GM12891 (cell line): ENCODE measurements around the gene GCNT2. TPM values are rescaled to one million over a fixed set of nuclear protein-coding genes. Genes with fewer than 3 reads are reported as not detected.
"Not testable (repeated sequence)": the region's sequence is repeated elsewhere in the genome, so short reads cannot be mapped to it uniquely, and the experiment has no call there.

Experiments used
- DNase-seq: peaks from one replicate; pipeline ENCODE4 v3.0.0; 2011; ENCODE audit warnings: low spot score; ENCODE audit not compliant: insufficient read length
- FAIRE-seq: peaks from 2 replicates; lab custom pipeline; 2011; peaks lifted over from hg19 to GRCh38; lab: Jason Lieb, UNC
- PAX5 ChIP-seq: IDR thresholded peaks from 2 replicates; pipeline ENCODE4 v1.6.1; 2011; ENCODE audit warnings: low read length, moderate library complexity, mild to moderate bottlenecking; ENCODE audit not compliant: insufficient read depth, severe bottlenecking
- POLR2A ChIP-seq: IDR thresholded peaks from 2 replicates; pipeline ENCODE4 v1.6.1; 2011; ENCODE audit warnings: low read depth, low read length, control low read depth
- POLR2AphosphoS5 ChIP-seq: IDR thresholded peaks from 2 replicates; pipeline ENCODE4 v1.6.1; 2011; ENCODE audit warnings: low read depth, low read length, control low read depth
- POU2F2 ChIP-seq: IDR thresholded peaks from 2 replicates; pipeline ENCODE4 v1.6.1; 2011; ENCODE audit warnings: low read depth, mild to moderate bottlenecking, control low read depth, low read length, moderate library complexity
- SPI1 ChIP-seq: IDR thresholded peaks from 2 replicates; pipeline ENCODE4 v1.6.1; 2011; ENCODE audit warnings: low read depth, low read length, control low read depth
- TAF1 ChIP-seq: IDR thresholded peaks from 2 replicates; pipeline ENCODE4 v1.6.1; 2011; ENCODE audit warnings: low read depth, low read length, control low read depth
- polyA plus RNA-seq: library from polyadenylated mRNA; unstranded; fragments of >200 nt; gene quantifications from one replicate; pipeline ENCODE4 v1.2.1, GENCODE V29; 2012; ENCODE audit warnings: low read depth, missing spikeins, inconsistent platforms; ENCODE audit not compliant: missing spikeins

Gene GCNT2
- 6.2 TPM for polyA plus RNA-seq

DNA sequence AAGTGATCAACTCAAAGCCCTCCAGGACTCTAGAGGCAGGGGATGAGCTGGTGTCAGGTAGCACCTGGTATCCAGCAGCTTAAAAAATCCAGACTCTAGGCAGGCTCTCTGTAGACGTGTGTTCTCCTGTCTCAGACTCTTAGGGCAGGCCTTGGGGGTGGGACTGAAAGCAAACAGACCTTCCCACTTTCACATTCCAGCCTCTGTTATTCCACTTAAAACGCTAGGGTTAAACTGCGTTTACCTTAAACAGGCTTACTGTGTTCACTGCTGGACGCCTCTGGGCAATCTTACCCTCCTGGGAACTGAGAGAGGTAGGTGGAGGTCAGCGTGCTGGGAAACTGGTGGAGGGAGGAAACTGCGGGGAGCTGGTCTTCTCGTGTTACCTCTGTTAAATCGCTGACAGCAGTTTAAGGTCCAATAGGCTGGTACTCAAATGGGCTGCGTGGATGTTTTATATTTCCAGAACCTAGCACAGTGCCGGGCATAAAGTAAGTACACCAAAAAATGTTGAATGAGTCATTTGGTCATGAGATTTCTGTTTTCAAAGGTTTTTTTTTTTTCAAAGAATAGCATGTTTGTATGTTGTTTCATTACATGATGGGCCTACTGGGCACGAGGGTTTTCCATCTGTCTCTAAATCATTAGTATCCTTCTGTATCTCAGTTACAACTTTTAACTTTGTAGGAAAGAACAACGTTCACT is at the start of gene GCNT2:
TSS of gene GCNT2 (plus strand) at position 248 of the 705 bp plus-strand sequence. CDS start 7,561 bp downstream, outside the sequence.
- DNase-seq, result no peak
- TF ChIP-seq SPI1 (no peak), POLR2AphosphoS5 (peak; percentile 47; the same call in 1 of the 2 replicates)
- FAIRE-seq, result peak; percentile 61

DNA sequence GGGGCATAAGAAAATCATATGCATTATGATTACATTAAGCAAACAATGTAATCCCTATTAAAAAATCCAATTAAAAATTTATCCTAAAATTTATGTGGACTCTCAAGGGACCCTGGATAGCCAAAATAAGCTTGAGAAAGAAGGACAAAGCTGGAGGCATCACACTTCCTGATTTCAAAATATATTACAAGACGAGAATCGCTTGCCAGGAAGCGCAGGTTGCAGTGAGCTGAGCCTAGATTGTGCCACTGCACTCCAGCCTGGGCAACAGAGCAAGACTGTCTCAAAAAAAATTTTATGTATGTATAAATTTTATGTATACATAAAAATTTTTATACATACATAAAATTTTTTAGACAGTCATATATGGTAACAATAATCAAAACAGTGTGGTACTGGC is 48.5 kb upstream of the GCNT2 start:
- TF ChIP-seq POLR2AphosphoS5 (no peak), POLR2A (no peak), TAF1 (no peak), SPI1 (no peak), POU2F2 (no peak), PAX5 (no peak)
- no peak for DNase-seq
- no peak for FAIRE-seq

DNA sequence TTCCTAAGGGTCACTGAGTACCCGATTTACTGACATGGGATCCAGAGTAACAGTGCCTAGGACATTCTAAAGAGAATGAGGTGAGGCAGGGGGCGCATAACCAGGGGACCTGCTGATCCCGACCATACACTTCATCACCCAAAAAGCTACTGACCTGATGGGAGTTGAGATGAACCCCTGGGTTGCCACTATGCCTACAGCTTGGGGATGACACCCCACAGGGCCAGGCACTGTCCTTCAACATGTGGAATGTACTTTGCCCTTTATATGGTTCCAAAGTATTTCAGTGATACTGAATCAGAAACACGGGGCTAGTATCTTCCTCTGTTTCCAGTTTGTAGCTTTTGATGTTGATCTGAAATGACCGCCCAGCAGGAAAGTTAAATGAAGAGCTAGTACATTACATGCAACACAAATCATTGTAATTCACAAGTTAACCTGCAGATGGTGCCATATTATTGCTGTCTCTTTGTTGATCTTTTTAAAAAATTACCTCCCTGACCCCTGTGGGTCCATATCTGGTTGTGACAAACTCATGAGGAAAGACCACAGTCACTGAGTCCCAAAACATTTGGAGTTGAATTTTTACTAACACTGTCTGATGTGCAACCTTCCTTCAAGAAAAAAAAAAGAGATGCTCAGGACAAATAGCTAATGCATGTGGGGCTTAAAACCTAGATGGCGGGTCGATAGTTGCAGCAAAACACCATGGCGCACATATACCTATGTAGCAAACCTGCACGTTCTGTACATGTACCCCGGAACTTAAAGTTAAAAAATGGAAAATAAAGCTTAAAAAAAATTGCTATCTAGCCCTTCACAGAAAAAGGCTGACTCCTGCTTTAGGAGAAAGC is 42.7 kb upstream of the GCNT2 start:
- FAIRE-seq (peak; percentile 73), DNase-seq (no peak)
- TF ChIP-seq PAX5, result no peak
- TF ChIP-seq POLR2AphosphoS5, result no peak
- TF ChIP-seq TAF1, result no peak
- no peak for TF ChIP-seq POU2F2
- no peak for TF ChIP-seq SPI1
- TF ChIP-seq POLR2A, result no peak

DNA sequence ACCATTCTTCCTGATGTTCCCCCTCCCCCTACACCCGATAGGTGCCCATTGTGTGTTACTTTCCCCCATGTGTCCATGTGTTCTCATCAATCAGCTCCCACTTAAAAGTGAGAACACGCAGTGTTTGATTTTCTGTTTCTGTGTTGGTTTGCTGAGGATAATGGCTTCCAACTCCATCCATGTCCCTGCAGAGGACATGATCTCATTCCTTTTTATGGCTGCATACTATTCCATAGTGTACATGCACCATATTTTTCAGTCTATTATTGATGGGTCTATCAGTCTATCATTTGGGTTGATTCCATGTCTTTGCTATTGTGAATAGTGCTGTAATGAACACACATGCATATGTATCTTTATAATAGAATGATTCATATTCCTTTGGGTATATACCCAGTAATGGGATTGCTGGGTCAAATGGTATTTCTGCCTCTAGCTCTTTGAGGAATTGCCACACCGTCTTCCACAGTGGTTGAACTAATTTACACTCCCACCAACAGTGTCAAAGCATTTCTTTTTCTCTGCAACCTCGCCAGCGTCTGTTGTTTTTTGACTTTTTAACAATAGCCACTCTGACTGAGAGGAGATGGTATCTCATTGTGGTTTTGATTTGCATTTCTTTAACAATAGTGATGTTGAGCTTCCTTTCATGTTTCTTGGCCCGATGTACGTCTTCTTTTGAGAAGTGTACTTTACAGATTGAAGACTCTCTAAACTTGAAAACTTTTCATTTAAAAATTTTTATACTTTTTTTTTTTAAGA is 41.0 kb upstream of the GCNT2 start:
- FAIRE-seq, result no peak
- TF ChIP-seq POLR2A (no peak), POLR2AphosphoS5 (no peak), POU2F2 (no peak), PAX5 (no peak), TAF1 (no peak), SPI1 (no peak)
- no peak for DNase-seq

DNA sequence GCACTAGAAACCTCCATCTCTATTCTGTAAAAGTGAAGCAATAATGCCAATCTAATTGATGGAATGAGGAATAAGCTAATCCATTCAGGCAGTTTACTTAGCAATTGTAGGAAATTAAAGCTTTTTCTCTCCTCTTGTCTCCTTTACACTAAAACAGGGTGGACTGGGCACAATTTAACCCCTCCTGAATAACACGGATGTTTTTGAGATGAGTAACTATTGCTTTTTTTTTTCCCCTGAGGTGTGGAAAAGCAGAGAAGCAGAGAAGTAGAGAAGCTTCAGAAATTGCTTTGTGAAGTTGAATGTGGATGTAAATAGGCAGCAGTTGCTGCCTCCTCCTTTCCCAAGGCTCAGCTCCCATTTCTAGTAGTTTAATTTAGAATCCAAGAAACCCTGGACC is 40.0 kb upstream of the GCNT2 start:
- FAIRE-seq, result no peak

DNA sequence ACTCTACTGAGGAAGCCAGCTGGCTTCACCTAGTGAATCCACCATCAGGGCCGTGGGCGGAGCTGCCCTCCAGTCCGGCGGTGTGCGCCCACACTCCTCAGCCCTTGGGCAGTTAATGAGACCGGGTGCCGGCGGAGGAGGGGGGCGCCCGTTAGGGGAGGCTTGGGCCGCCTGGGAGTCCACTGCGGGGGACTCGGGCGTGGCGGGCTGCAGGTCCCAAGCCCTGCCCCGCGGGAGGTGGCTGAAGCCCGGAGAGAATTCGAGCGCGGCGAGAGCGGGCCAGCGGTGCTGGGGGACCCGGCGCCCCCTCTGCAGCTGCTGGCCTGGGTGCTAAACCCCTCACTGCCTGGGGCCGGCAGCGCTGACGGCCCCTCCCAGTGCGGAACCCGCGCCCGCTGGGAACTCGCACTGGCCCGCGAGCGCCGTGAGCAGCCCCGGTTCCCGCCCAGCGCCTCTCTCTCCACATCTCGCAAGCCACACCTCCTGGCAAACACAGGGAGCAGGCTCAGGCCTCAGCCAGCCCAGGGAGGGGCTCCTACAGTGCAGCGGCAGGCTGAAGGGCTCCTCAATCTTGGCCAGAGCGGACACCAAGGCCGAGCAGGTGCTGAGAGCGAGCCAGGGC is 38.4 kb upstream of the GCNT2 start:
- no peak for TF ChIP-seq SPI1
- TF ChIP-seq POLR2A, result no peak
- no peak for TF ChIP-seq POU2F2
- TF ChIP-seq PAX5, result no peak
- TF ChIP-seq TAF1, result no peak
- no peak for TF ChIP-seq POLR2AphosphoS5
- no peak for FAIRE-seq
- DNase-seq, result no peak

More for the DNA sequence above, 40.0 kb upstream of the GCNT2 start:
- TF ChIP-seq POU2F2 (no peak), SPI1 (no peak), POLR2AphosphoS5 (no peak), TAF1 (no peak), PAX5 (no peak), POLR2A (no peak)
- DNase-seq, result no peak

DNA sequence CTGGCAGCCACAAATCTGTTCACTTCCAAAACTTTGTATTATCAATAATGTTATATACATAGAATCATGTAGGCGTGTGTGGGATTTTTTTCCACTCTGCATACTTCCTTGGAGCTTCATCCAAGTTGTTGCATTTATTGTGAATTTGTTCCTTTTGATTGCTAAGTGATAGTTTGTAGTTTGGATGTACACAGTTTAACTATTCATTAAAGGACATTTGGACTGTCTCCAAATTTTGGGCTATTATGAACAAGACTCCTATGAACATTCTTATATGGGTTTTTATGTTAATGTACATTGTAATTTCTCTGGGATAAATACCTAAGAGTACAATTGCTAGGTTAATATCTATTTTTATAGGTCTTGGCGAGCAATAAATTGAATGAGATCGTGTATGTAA is 36.2 kb upstream of the GCNT2 start:
- FAIRE-seq (no peak), DNase-seq (no peak)
- no peak for TF ChIP-seq TAF1
- TF ChIP-seq POLR2A, result no peak
- TF ChIP-seq PAX5, result no peak
- TF ChIP-seq POU2F2, result no peak
- no peak for TF ChIP-seq SPI1
- TF ChIP-seq POLR2AphosphoS5, result no peak

DNA sequence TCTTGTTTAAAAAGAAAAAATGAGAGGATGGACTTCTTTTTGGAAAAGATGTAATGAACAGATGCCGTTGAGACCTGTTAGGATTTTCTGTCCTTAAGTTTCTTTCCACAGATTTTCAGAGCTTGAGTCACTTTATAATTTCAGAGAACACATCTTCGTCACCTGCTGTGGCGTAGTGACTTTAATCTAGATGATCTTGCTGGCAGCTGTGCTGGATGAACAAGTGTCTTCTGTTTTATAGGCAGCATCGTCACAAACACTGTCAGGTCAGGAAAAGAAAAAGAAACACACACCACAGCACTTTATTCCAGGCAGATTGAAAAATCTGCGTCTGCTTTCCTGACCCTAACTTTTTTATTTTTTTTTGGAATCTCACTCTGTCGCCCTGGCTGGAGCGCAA is 35.7 kb upstream of the GCNT2 start:
- DNase-seq (no peak), FAIRE-seq (no peak)
- TF ChIP-seq TAF1, result no peak
- TF ChIP-seq POLR2AphosphoS5, result no peak
- no peak for TF ChIP-seq SPI1
- TF ChIP-seq PAX5, result no peak
- TF ChIP-seq POLR2A, result no peak
- TF ChIP-seq POU2F2, result no peak

DNA sequence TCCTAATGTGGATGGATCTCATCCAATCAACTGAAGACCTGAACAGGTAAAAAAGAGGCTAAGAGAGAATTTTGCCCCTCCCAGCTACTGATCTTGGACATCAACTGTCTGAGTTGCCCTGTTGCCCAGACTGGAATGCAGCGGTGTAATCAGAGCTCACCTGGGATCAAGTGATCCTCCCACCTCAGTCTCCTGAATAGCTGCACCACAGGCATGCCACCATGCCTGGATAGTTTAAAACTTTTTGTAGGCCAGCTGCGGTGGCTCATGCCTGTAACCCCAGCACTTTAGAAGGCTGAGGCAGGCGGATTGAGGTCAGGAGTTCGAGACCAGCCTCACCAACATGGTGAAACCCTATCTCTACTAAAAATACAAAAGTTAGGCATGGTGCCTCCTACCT is 34.9 kb upstream of the GCNT2 start:
- no peak for DNase-seq
- no peak for TF ChIP-seq POU2F2
- TF ChIP-seq POLR2A, result no peak
- no peak for TF ChIP-seq SPI1
- TF ChIP-seq TAF1, result no peak
- TF ChIP-seq PAX5, result no peak
- FAIRE-seq, result no peak

DNA sequence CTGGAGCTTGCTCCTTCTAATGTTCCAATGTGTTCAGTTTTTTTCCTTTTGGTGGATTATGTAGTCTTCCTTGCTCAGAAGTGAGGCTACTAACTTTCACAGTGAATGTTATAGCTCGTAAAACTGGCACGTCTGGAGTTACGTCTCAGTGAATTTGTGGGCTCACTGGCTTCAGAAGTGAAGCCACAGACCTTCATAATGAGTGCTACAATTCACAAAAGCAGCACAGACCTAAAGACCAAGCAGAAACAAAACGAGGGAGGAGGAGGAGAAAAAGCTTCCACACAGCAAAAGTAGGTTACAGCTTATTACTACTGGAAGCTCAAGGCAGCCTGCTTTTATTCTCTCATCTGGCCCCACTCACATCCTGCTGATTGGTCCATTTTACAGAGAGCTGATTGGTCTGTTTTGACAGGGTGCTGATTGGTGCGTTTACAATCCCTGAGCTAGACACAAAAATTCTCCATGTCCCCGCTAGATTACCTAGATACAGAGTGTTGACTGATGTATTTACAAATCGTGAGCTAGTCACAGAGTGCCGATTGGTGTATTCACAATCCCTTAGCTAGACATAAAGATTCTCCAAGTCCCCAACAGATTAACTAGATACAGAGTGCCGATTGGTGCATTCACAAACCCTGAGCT is 34.1 kb upstream of the GCNT2 start:
- DNase-seq, FAIRE-seq: not testable (repeated sequence)
